IPS DF 19.7 (cell line): ENCODE data around the gene ZNF692.
"Not testable (repeated sequence)": the region's sequence is repeated elsewhere in the genome, so short reads cannot be mapped to it uniquely, and the experiment has no call there.

Experiments used
- DNase-seq: peaks from one replicate; pipeline ENCODE4 v3.0.0-alpha.2; 2013; ENCODE audit warnings: low read depth, low spot score

The ZNF692 gene

GRCh38 chr1:248858891-248859889, at the start of gene ZNF692:
Gene ZNF692 (minus strand): TSS chr1:248859085. CDS start chr1:248858309, 776 bp downstream.
- no peak for DNase-seq

GRCh38 chr1:248906753-248907661, 48.1 kb upstream of the ZNF692 start:
- DNase-seq = no peak

- no peak for DNase-seq
Measured at GRCh38 chr1:248906009-248906752, 47.3 kb upstream of the ZNF692 start, which contains the start of gene PGBD2. Gene PGBD2 (plus strand): TSS chr1:248906235. CDS start chr1:248913863, 7,628 bp downstream.

GRCh38 chr1:248905662-248906008, 46.8 kb upstream of the ZNF692 start:
- no peak for DNase-seq

- no peak for DNase-seq
Measured at GRCh38 chr1:248904437-248905216, 45.7 kb upstream of the ZNF692 start.

- DNase-seq = no peak
Measured at GRCh38 chr1:248901578-248901977, 42.7 kb upstream of the ZNF692 start.

- no peak for DNase-seq
Measured at GRCh38 chr1:248900637-248901036, 41.8 kb upstream of the ZNF692 start.

GRCh38 chr1:248897412-248898337, 38.8 kb upstream of the ZNF692 start:
- DNase-seq = no peak

GRCh38 chr1:248894837-248895236, 36.0 kb upstream of the ZNF692 start:
- no peak for DNase-seq

GRCh38 chr1:248892590-248892989, 33.7 kb upstream of the ZNF692 start:
- no peak for DNase-seq

GRCh38 chr1:248891758-248892157, 32.9 kb upstream of the ZNF692 start:
- no peak for DNase-seq

GRCh38 chr1:248890549-248891498, 31.9 kb upstream of the ZNF692 start:
- no peak for DNase-seq

GRCh38 chr1:248889914-248890243, 31.0 kb upstream of the ZNF692 start:
- not testable (repeated sequence) for DNase-seq

- no peak for DNase-seq
Measured at GRCh38 chr1:248886237-248886895, 27.5 kb upstream of the ZNF692 start.

- no peak for DNase-seq
Measured at GRCh38 chr1:248885646-248886045, 26.8 kb upstream of the ZNF692 start.

- DNase-seq = no peak
Measured at GRCh38 chr1:248884632-248885295, 25.9 kb upstream of the ZNF692 start.

GRCh38 chr1:248882427-248882826, 23.5 kb upstream of the ZNF692 start:
- DNase-seq = not testable (repeated sequence)
